Measurements from ENCODE around the gene PXDN. TPM values are rescaled to one million over a fixed set of nuclear protein-coding genes. Genes with fewer than 3 reads are reported as not detected.

The PXDN gene
- total RNA-seq, 1 donor = 137 TPM

- no peak for TF ChIP-seq CTCF (IDR thresholded peaks at IDR 0.05; ENCODE audit: insufficient read depth, low read length)
- no peak for DNase-seq (ENCODE audit: low read depth)
- no peak overlapping the region for H3K4me3 ChIP-seq (ENCODE audit: low read depth, low read length)
Observed at GRCh38 chr2:1656326-1656960, 87.9 kb downstream of the PXDN start.

GRCh38 chr2:1655461-1655860 is 88.9 kb downstream of the PXDN start:
- DNase-seq (ENCODE audit: low read depth) = no peak
- no peak for TF ChIP-seq CTCF (IDR thresholded peaks at IDR 0.05; ENCODE audit: insufficient read depth, low read length)
- H3K4me3 ChIP-seq (ENCODE audit: low read depth, low read length) = no peak overlapping the region

GRCh38 chr2:1654696-1655374 is 89.5 kb downstream of the PXDN start:
- no peak for TF ChIP-seq CTCF (IDR thresholded peaks at IDR 0.05; ENCODE audit: insufficient read depth, low read length)
- H3K4me3 ChIP-seq (ENCODE audit: low read depth, low read length) = no peak overlapping the region
- DNase-seq (ENCODE audit: low read depth) = no peak

- TF ChIP-seq CTCF (IDR thresholded peaks at IDR 0.05; ENCODE audit: insufficient read depth, low read length) = no peak
- DNase-seq (ENCODE audit: low read depth) = peak; percentile 89
- no peak overlapping the region for H3K4me3 ChIP-seq (ENCODE audit: low read depth, low read length)
Observed at GRCh38 chr2:1653956-1654695, 90.2 kb downstream of the PXDN start.

- no peak overlapping the region for H3K4me3 ChIP-seq (ENCODE audit: low read depth, low read length)
- no peak for DNase-seq (ENCODE audit: low read depth)
- TF ChIP-seq CTCF (IDR thresholded peaks at IDR 0.05; ENCODE audit: insufficient read depth, low read length) = no peak
Observed at GRCh38 chr2:1652034-1652790, 92.1 kb downstream of the PXDN start.

Data from fibroblast of the aortic adventitia (primary cell).